ENCODE results near the gene KRT40.

KRT40 gene

GRCh38 chr17:40984226-40984625 is at the start of gene KRT40:
Gene KRT40, minus strand, starts transcription at chr17:40984326. Its CDS starts 53 bp downstream, at chr17:40984273.
- Histone ChIP-seq H3K79me2 (ENCODE audit: insufficient read depth, low read length) (no peaks in the 10 kb centered on the region), H3K4me1 (ENCODE audit: insufficient read depth, low read length) (no peaks in the 10 kb centered on the region), H3K36me3 (ENCODE audit: insufficient read depth, low read length) (no peaks in the 10 kb centered on the region), H3K27me3 (ENCODE audit: insufficient read depth, low read length, poor library complexity) (peaks cover 28% of the 10 kb centered on the region), H3K9me3 (ENCODE audit: insufficient read depth, low read length, severe bottlenecking) (no peaks in the 10 kb centered on the region), H2AFZ (ENCODE audit: low read depth, low read length) (no peak within 1 kb of the TSS), H3K9ac (ENCODE audit: low read depth, low read length) (no peak within 1 kb of the TSS), H3K4me2 (ENCODE audit: insufficient read depth, low read length) (no peak within 1 kb of the TSS), H4K20me1 (ENCODE audit: insufficient read depth, low read length) (no peaks in the 10 kb centered on the region), H3K27ac (ENCODE audit: low read length) (no peak within 1 kb of the TSS), H3K4me3 (ENCODE audit: low read depth in 1 of 2, low read length in 2 of 2) (no peak within 1 kb of the TSS)
- ATAC-seq (ENCODE audit: insufficient read depth, low read depth) (no peak), DNase-seq (no peak)
- TF ChIP-seq CTCF (IDR thresholded peaks at IDR 0.05; ENCODE audit: borderline replicate concordance, extremely low read depth, low read length, poor library complexity, severe bottlenecking) (no peak), EZH2 (IDR thresholded peaks at IDR 0.05; ENCODE audit: borderline replicate concordance, low read depth, low read length, severe bottlenecking) (no peak)

GRCh38 chr17:41029633-41030245 is 45.6 kb upstream of the KRT40 start, which contains the start of gene KRTAP1-4:
Gene KRTAP1-4, minus strand, starts transcription at chr17:41030195. Its CDS starts 117 bp downstream, at chr17:41030078.
- H3K27ac ChIP-seq (ENCODE audit: low read length), result no peak within 1 kb of the TSS
- DNase-seq, result no peak
- H4K20me1 ChIP-seq (ENCODE audit: insufficient read depth, low read length), result no peaks in the 10 kb centered on the region
- no peak within 1 kb of the TSS for H3K9ac ChIP-seq (ENCODE audit: low read depth, low read length)
- ATAC-seq (ENCODE audit: insufficient read depth, low read depth), result no peak
- TF ChIP-seq CTCF (IDR thresholded peaks at IDR 0.05; ENCODE audit: borderline replicate concordance, extremely low read depth, low read length, poor library complexity, severe bottlenecking) (no peak), EZH2 (IDR thresholded peaks at IDR 0.05; ENCODE audit: borderline replicate concordance, low read depth, low read length, severe bottlenecking) (no peak)
- no peaks in the 10 kb centered on the region for H3K9me3 ChIP-seq (ENCODE audit: insufficient read depth, low read length, severe bottlenecking)
- no peak within 1 kb of the TSS for H2AFZ ChIP-seq (ENCODE audit: low read depth, low read length)
- H3K79me2 ChIP-seq (ENCODE audit: insufficient read depth, low read length), result no peaks in the 10 kb centered on the region
- peaks cover 11% of the 10 kb centered on the region for H3K27me3 ChIP-seq (ENCODE audit: insufficient read depth, low read length, poor library complexity)
- no peak within 1 kb of the TSS for H3K4me3 ChIP-seq (ENCODE audit: low read depth in 1 of 2, low read length in 2 of 2)
- H3K36me3 ChIP-seq (ENCODE audit: insufficient read depth, low read length), result no peaks in the 10 kb centered on the region
- H3K4me1 ChIP-seq (ENCODE audit: insufficient read depth, low read length), result no peaks in the 10 kb centered on the region
- H3K4me2 ChIP-seq (ENCODE audit: insufficient read depth, low read length), result no peak within 1 kb of the TSS

DNA sequence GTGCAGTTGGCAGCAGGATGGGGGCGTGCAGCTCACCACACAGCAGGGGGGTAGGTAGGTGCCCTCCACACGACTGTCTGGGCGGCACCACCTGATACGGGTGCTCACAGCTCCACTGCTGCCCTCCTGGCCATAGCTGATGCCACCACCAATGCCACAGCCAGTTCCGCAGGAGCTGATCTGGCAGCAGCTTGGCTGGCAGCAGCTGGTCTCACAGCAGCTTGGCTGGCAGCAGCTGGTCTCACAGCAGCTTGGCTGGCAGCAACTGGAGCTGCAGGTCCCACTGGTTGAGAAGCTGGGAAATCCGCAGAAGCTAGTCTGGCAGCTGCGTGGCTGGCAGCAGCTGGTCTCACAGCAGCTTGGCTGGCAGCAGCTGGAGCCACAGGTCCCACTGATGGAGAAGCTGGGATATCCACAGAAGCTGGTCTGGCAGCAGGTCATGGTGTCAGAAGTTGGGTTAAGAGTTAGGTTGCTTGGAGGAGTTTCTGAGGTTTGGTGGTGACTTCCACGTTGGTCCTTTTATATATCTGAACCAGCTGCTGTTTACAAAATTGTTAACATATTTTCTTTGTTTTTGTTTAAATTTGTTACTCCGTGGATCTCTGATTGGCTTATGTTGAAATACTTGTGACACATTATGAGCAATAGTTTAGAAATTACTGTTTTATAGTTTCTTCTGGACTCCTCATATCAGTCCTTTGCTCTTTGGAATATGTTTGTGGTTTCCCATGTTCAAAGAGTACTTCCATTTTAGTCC is 42.8 kb upstream of the KRT40 start, which contains the start of gene KRTAP1-5:
TSS of gene KRTAP1-5 (minus strand) at position 494 of the 757 bp plus-strand sequence. CDS start at position 441, 53 bp downstream.
- H3K4me2 ChIP-seq (ENCODE audit: insufficient read depth, low read length), result no peak within 1 kb of the TSS
- no peak for TF ChIP-seq EZH2 (IDR thresholded peaks at IDR 0.05; ENCODE audit: borderline replicate concordance, low read depth, low read length, severe bottlenecking)
- no peak for TF ChIP-seq CTCF (IDR thresholded peaks at IDR 0.05; ENCODE audit: borderline replicate concordance, extremely low read depth, low read length, poor library complexity, severe bottlenecking)
- H4K20me1 ChIP-seq (ENCODE audit: insufficient read depth, low read length), result no peaks in the 10 kb centered on the region
- no peaks in the 10 kb centered on the region for H3K9me3 ChIP-seq (ENCODE audit: insufficient read depth, low read length, severe bottlenecking)
- DNase-seq (no peak), ATAC-seq (ENCODE audit: insufficient read depth, low read depth) (no peak)
- H3K36me3 ChIP-seq (ENCODE audit: insufficient read depth, low read length), result no peaks in the 10 kb centered on the region
- H3K4me1 ChIP-seq (ENCODE audit: insufficient read depth, low read length), result no peaks in the 10 kb centered on the region
- H2AFZ ChIP-seq (ENCODE audit: low read depth, low read length), result no peak within 1 kb of the TSS
- H3K27me3 ChIP-seq (ENCODE audit: insufficient read depth, low read length, poor library complexity), result peaks cover 14% of the 10 kb centered on the region
- no peaks in the 10 kb centered on the region for H3K79me2 ChIP-seq (ENCODE audit: insufficient read depth, low read length)
- H3K4me3 ChIP-seq (ENCODE audit: low read depth in 1 of 2, low read length in 2 of 2), result no peak within 1 kb of the TSS
- H3K9ac ChIP-seq (ENCODE audit: low read depth, low read length), result no peak within 1 kb of the TSS
- no peak within 1 kb of the TSS for H3K27ac ChIP-seq (ENCODE audit: low read length)

Data from DND-41 (cell line).